IMR-90 (cell line): ENCODE measurements around the gene MDM2.

Source experiments
- MAFK ChIP-seq: IDR thresholded peaks from 2 replicates; pipeline ENCODE4 v1.6.1; 2012; ENCODE audit warnings: low read depth, low read length, improper control_type of control experiment
- POLR2A ChIP-seq: IDR thresholded peaks from 2 replicates; pipeline ENCODE4 v1.6.1; 2012; ENCODE audit warnings: mild to moderate bottlenecking, low read depth, low read length
- TF ChIP-seq, protein P1 (sequence below): conservative IDR thresholded peaks from 2 replicates; pipeline ENCODE4 v1.5.1; 2012; ENCODE audit warnings: mild to moderate bottlenecking, low read depth, low read length, improper control_type of control experiment

DNA sequence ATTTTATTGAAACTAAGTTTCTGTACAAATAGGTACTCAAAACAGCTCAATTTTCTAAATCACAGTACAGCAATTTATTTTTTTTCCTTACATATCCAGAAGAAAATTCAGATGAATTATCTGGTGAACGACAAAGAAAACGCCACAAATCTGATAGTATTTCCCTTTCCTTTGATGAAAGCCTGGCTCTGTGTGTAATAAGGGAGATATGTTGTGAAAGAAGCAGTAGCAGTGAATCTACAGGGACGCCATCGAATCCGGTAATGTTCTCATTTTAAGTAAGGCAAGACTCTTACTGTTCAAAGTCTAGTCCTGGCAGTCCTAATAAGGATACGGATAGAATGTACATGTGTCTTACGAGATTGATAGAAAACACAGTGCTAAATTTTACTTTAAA lies 20.7 kb downstream of the MDM2 start:
- TF ChIP-seq, protein P1, sequence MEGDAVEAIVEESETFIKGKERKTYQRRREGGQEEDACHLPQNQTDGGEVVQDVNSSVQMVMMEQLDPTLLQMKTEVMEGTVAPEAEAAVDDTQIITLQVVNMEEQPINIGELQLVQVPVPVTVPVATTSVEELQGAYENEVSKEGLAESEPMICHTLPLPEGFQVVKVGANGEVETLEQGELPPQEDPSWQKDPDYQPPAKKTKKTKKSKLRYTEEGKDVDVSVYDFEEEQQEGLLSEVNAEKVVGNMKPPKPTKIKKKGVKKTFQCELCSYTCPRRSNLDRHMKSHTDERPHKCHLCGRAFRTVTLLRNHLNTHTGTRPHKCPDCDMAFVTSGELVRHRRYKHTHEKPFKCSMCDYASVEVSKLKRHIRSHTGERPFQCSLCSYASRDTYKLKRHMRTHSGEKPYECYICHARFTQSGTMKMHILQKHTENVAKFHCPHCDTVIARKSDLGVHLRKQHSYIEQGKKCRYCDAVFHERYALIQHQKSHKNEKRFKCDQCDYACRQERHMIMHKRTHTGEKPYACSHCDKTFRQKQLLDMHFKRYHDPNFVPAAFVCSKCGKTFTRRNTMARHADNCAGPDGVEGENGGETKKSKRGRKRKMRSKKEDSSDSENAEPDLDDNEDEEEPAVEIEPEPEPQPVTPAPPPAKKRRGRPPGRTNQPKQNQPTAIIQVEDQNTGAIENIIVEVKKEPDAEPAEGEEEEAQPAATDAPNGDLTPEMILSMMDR: no peak
- TF ChIP-seq MAFK (no peak), POLR2A (no peak)
